ENCODE results near the gene MGAT1.

GRCh38 chr5:180744253-180744652 is 58.4 kb downstream of the MGAT1 start:
- TF ChIP-seq ESRRA (CRISPR knock-in tag; IDR thresholded peaks at IDR 0.05; ENCODE audit: borderline replicate concordance) (no peak), CREM (CRISPR knock-in tag; IDR thresholded peaks at IDR 0.05) (no peak), ETV6 (CRISPR knock-in tag; IDR thresholded peaks at IDR 0.05) (no peak), SMAD4 (CRISPR knock-in tag; IDR thresholded peaks at IDR 0.05) (no peak)
- TF ChIP-seq, protein P1, sequence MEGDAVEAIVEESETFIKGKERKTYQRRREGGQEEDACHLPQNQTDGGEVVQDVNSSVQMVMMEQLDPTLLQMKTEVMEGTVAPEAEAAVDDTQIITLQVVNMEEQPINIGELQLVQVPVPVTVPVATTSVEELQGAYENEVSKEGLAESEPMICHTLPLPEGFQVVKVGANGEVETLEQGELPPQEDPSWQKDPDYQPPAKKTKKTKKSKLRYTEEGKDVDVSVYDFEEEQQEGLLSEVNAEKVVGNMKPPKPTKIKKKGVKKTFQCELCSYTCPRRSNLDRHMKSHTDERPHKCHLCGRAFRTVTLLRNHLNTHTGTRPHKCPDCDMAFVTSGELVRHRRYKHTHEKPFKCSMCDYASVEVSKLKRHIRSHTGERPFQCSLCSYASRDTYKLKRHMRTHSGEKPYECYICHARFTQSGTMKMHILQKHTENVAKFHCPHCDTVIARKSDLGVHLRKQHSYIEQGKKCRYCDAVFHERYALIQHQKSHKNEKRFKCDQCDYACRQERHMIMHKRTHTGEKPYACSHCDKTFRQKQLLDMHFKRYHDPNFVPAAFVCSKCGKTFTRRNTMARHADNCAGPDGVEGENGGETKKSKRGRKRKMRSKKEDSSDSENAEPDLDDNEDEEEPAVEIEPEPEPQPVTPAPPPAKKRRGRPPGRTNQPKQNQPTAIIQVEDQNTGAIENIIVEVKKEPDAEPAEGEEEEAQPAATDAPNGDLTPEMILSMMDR (IDR thresholded peaks at IDR 0.05), result no peak
- TF ChIP-seq, protein P2, sequence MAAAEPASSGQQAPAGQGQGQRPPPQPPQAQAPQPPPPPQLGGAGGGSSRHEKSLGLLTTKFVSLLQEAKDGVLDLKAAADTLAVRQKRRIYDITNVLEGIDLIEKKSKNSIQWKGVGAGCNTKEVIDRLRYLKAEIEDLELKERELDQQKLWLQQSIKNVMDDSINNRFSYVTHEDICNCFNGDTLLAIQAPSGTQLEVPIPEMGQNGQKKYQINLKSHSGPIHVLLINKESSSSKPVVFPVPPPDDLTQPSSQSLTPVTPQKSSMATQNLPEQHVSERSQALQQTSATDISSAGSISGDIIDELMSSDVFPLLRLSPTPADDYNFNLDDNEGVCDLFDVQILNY (CRISPR knock-in tag; IDR thresholded peaks at IDR 0.05), result no peak
